IMR-90 (cell line): Measurements from ENCODE around the gene IFI27L1. TPM values are rescaled to one million over a fixed set of nuclear protein-coding genes. Genes with fewer than 3 reads are reported as not detected.

Experiments used
- ATAC-seq: fragments of 200-7000 bp; cut with Tn5 transposase; 2 replicates; pipeline ENCODE4 v1.9.1; 2020; ENCODE audit warnings: low read depth, mild to moderate bottlenecking, moderate library complexity
- BruUV-seq: library from RNA; stranded (reverse); fragments of 400-500 nt; replicated peaks from 2 replicates; lab custom pipeline; 2021; lab: Mats Ljungman, UMichigan
- CTCF ChIA-PET: fragments of 300-600 bp; formaldehyde crosslinking; extraction: SDS; loops from one replicate; lab custom pipeline; 2021; ENCODE audit warnings: antibody characterized with exemption; lab: Yijun Ruan, JAX
- POLR2A ChIA-PET: fragments of 300-600 bp; sonication (Branson Sonifier 250); formaldehyde crosslinking; loops from one replicate; lab custom pipeline; 2022; ENCODE audit warnings: antibody characterized with exemption; ENCODE audit not compliant: unreplicated experiment; lab: Charles Lee
- DNase-seq: peaks from one replicate; pipeline ENCODE4 v3.0.0; 2013
- H2AFZ ChIP-seq: replicated peaks from 2 replicates; pipeline ENCODE3; 2013; ENCODE audit warnings: low read length, mild to moderate bottlenecking; ENCODE audit not compliant: poor library complexity
- H2AK5ac ChIP-seq: 2 replicates; pipeline ENCODE4 v1.6.1; 2013; ENCODE audit warnings: low read depth, low read length, inconsistent platforms
- H2AK9ac ChIP-seq: replicated peaks from 2 replicates; pipeline ENCODE3; 2013; ENCODE audit warnings: mild to moderate bottlenecking, low read depth, low read length, moderate library complexity; ENCODE audit not compliant: poor library complexity
- H2BK120ac ChIP-seq: 2 replicates; pipeline ENCODE4 v1.6.1; 2013; ENCODE audit warnings: low read depth, low read length, inconsistent platforms
- H2BK15ac ChIP-seq: 3 replicates; pipeline ENCODE4 v1.6.1; 2013; ENCODE audit warnings: low read depth, low read length, inconsistent platforms
- H2BK20ac ChIP-seq: 2 replicates; pipeline ENCODE4 v1.6.1; 2013; ENCODE audit warnings: low read depth, mild to moderate bottlenecking, inconsistent platforms, low read length, moderate library complexity
- H2BK5ac ChIP-seq: 2 replicates; pipeline ENCODE4 v1.6.1; 2013; ENCODE audit warnings: mild to moderate bottlenecking, low read depth, low read length, inconsistent platforms; ENCODE audit not compliant: poor library complexity, severe bottlenecking
- H3K14ac ChIP-seq: replicated peaks from 2 replicates; pipeline ENCODE4 v1.6.1; 2013; ENCODE audit warnings: low read depth, low read length, inconsistent platforms
- H3K18ac ChIP-seq: 2 replicates; pipeline ENCODE4 v1.6.1; 2013; ENCODE audit warnings: low read depth, low read length, control low read depth
- H3K23ac ChIP-seq: 2 replicates; pipeline ENCODE4 v1.6.1; 2013; ENCODE audit warnings: low read depth, low read length, inconsistent platforms
- H3K27ac ChIP-seq: 2 replicates; pipeline ENCODE4 v1.5.1; 2013; ENCODE audit warnings: mild to moderate bottlenecking, control low read depth, low read length; ENCODE audit not compliant: insufficient read depth
- H3K27me3 ChIP-seq: 2 replicates; pipeline ENCODE4 v1.6.1; 2013; ENCODE audit warnings: low read length; ENCODE audit not compliant: control insufficient read depth, insufficient read depth
- H3K36me3 ChIP-seq: 2 replicates; pipeline ENCODE4 v1.6.1; 2013; ENCODE audit warnings: low read length, mixed read lengths; ENCODE audit not compliant: control insufficient read depth, insufficient read depth
- H3K4ac ChIP-seq: 2 replicates; pipeline ENCODE4 v1.6.1; 2013; ENCODE audit warnings: low read depth, low read length, inconsistent platforms
- H3K4me1 ChIP-seq: 2 replicates; pipeline ENCODE4 v1.6.1; 2013; ENCODE audit warnings: low read length, mixed read lengths; ENCODE audit not compliant: control insufficient read depth, insufficient read depth
- H3K4me2 ChIP-seq: 2 replicates; pipeline ENCODE4 v1.6.1; 2013; ENCODE audit warnings: low read depth, mild to moderate bottlenecking, control low read depth, low read length, moderate library complexity
- H3K4me3 ChIP-seq: 2 replicates; pipeline ENCODE4 v1.5.1; 2013; ENCODE audit warnings: low read depth, mild to moderate bottlenecking, control low read depth, low read length, moderate library complexity; ENCODE audit not compliant: insufficient read depth
- H3K56ac ChIP-seq: 2 replicates; pipeline ENCODE4 v1.6.1; 2013; ENCODE audit warnings: low read length, inconsistent platforms; ENCODE audit not compliant: insufficient read depth; ENCODE audit errors: extremely low read depth
- H3K79me1 ChIP-seq, 2 experiments: 2 replicates each; pipeline ENCODE4 v1.6.1; 2013; ENCODE audit warnings: low read length in 2 of 2, inconsistent platforms in 1 of 2, low read depth in 1 of 2
- H3K9ac ChIP-seq: 2 replicates; pipeline ENCODE4 v1.6.1; 2013; ENCODE audit warnings: low read depth, low read length, control low read depth
- H3K9me1 ChIP-seq: 2 replicates; pipeline ENCODE4 v1.6.1; 2013; ENCODE audit warnings: low read length, inconsistent platforms; ENCODE audit not compliant: insufficient read depth
- H3K9me3 ChIP-seq: 2 replicates; pipeline ENCODE4 v1.6.1; 2013; ENCODE audit warnings: low read length; ENCODE audit not compliant: control insufficient read depth, insufficient read depth
- H4K20me1 ChIP-seq: 2 replicates; pipeline ENCODE4 v1.6.1; 2013; ENCODE audit warnings: low read length, inconsistent platforms; ENCODE audit not compliant: insufficient read depth
- H4K5ac ChIP-seq: 2 replicates; pipeline ENCODE4 v1.6.1; 2013; ENCODE audit warnings: mild to moderate bottlenecking, low read depth, low read length, control low read depth
- H4K8ac ChIP-seq, 2 experiments: 2 replicates each; pipeline ENCODE4 v1.6.1; 2013; ENCODE audit warnings: low read depth in 2 of 2, low read length in 2 of 2, control low read depth in 1 of 2, inconsistent platforms in 1 of 2
- H4K91ac ChIP-seq: 2 replicates; pipeline ENCODE4 v1.6.1; 2013; ENCODE audit warnings: low read depth, low read length, inconsistent platforms; ENCODE audit not compliant: insufficient read depth
- CEBPB ChIP-seq: IDR thresholded peaks from 2 replicates; pipeline ENCODE4 v1.6.1; 2012; ENCODE audit warnings: low read depth, low read length, improper control_type of control experiment
- ELK1 ChIP-seq: fragments of 150-350 bp; IDR thresholded peaks from 2 replicates; pipeline ENCODE4 v1.6.1; 2016; ENCODE audit warnings: low read depth, mild to moderate bottlenecking, low read length, moderate library complexity, borderline replicate concordance
- NFE2L2 ChIP-seq: fragments of 150-350 bp; IDR thresholded peaks from 2 replicates; pipeline ENCODE4 v1.6.1; 2016; ENCODE audit warnings: low read depth, mild to moderate bottlenecking, low read length
- RFX5 ChIP-seq: IDR thresholded peaks from 2 replicates; pipeline ENCODE4 v1.8.0; 2012; ENCODE audit warnings: low read depth, mild to moderate bottlenecking, low read length, moderate library complexity
- WGBS, 2 experiments: methylation state at CpG; one replicate each; pipeline versions ENCODE4 v1.1.5 to v1.1.7; 2013; ENCODE audit warnings: missing lambda C conversion rate in 2 of 2; ENCODE audit not compliant: insufficient read length in 1 of 2; ENCODE audit errors: extremely low coverage in 2 of 2; 5-methylcytosine and 5-hydroxymethylcytosine counted together
- dilution Hi-C: fragments of 300-500 bp; cut with HindIII; formaldehyde crosslinking; loops from one replicate; pipeline ENCODE4 v1.14.3; 2018; ENCODE audit warnings: low sequenced_read_pairs; ENCODE audit not compliant: unreplicated experiment
- in situ Hi-C: fragments of 300-500 bp; cut with MboI; formaldehyde crosslinking; loops from 3 replicates; pipeline ENCODE4 v1.14.3; 2019; ENCODE audit warnings: low sequenced_read_pairs, inconsistent platforms, mixed read lengths
- intact Hi-C: fragments of 100-400 bp; cut with micrococcal nuclease; formaldehyde crosslinking; loops from 2 replicates; pipeline ENCODE4 v1.10.0; 2022
- polyA plus RNA-seq, 3 experiments: library from polyadenylated mRNA; depleted of rRNA; stranded (reverse); fragments of >200 nt; gene quantifications; 2 replicates each; pipeline ENCODE4 v1.2.3, GENCODE V29; 2012; ENCODE audit warnings: low replicate concordance in 1 of 3
- total RNA-seq: library from RNA; depleted of rRNA; stranded (reverse); fragments of >200 nt; gene quantifications from 2 replicates; pipeline ENCODE4 v1.2.3, GENCODE V29; 2012

IFI27L1 gene
- total and polyA plus RNA-seq, 2 of the 4 experiments (the other 2 are of a cell fraction), result 13.3 to 24.3 TPM

DNA sequence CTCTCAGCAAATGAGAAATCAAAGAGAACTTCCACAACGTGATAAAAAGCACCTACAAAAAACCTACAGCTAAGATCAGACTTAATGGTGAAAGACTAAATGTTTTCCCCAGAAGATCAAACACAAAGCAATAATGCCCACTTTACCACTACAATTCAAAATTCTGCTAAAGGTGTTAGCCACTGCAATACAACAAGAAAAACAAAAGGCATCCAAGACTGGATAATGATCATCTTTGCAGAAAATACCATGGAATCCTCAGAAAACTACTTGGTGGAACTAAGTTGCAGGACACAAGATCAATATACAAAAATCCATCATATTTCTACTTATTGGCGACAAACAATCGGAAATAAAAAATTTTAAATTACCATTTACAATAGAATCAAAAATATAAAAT lies 6.6 kb upstream of the IFI27L1 start:
- H3K4ac ChIP-seq, result no peak overlapping the region
- H3K79me1 ChIP-seq, result peaks cover 7 to 31% of the 10 kb centered on the region in 2 experiments; a peak in 3 of 4 replicates
- no peak overlapping the region for H3K56ac ChIP-seq
- H4K5ac ChIP-seq, result no peak overlapping the region
- no peak overlapping the region for H4K91ac ChIP-seq
- H4K20me1 ChIP-seq, result peaks cover 34% of the 10 kb centered on the region
- DNase-seq (no peak), ATAC-seq (no peak)
- no TSS peak for BruUV-seq
- WGBS, 2 experiments, result no CpG with 5 or more reads among the region's 3 CpGs
- H3K9ac ChIP-seq, result no peak overlapping the region
- H3K9me3 ChIP-seq, result peaks cover 4% of the 10 kb centered on the region; the same call in 1 of the 2 replicates
- H3K4me2 ChIP-seq, result no peak overlapping the region
- H2AK9ac ChIP-seq, result no peak overlapping the region
- peaks cover 6% of the 10 kb centered on the region for H3K4me1 ChIP-seq
- H2BK20ac ChIP-seq, result no peak overlapping the region
- ChIA-PET CTCF (no interaction called here), POLR2A (no interaction called here)
- peaks cover 3% of the 10 kb centered on the region for H3K9me1 ChIP-seq
- no peak overlapping the region for H3K23ac ChIP-seq
- no peak overlapping the region for H2BK5ac ChIP-seq
- intact Hi-C loops (no loop called here), in situ Hi-C loops (no loop called here), dilution Hi-C loops (no loop called here)
- H3K27me3 ChIP-seq, result no peaks in the 10 kb centered on the region
- H2BK120ac ChIP-seq, result no peak overlapping the region
- no peak overlapping the region for H3K14ac ChIP-seq
- no peak overlapping the region for H3K18ac ChIP-seq
- no peak overlapping the region for H3K27ac ChIP-seq
- H3K36me3 ChIP-seq, result peaks cover 15% of the 10 kb centered on the region
- TF ChIP-seq CEBPB (no peak), ELK1 (no peak), RFX5 (no peak), NFE2L2 (no peak)
- no peak overlapping the region for H4K8ac ChIP-seq
- no peak overlapping the region for H2AFZ ChIP-seq
- H2AK5ac ChIP-seq, result no peak overlapping the region
- no peak overlapping the region for H3K4me3 ChIP-seq
- H2BK15ac ChIP-seq, result no peak overlapping the region
